ENCODE data around the gene SPRED2.

- TF ChIP-seq CTCF (IDR thresholded peaks at IDR 0.05): no peak
- TF ChIP-seq POLR2A (IDR thresholded peaks at IDR 0.05): no peak
Observed at GRCh38 chr2:65292461-65293011, 139.9 kb downstream of the SPRED2 start.
